SK-N-SH treated with all-trans-retinoic acid at 6 μM for 48 hours (cell line): ENCODE data around the gene SLC6A7.

Experiments used
- ARNTL ChIP-seq: fragments of 450-650 bp; formaldehyde crosslinking; IDR thresholded peaks from 2 replicates; pipeline ENCODE4 v1.5.0; 2020; ENCODE audit warnings: low read depth, mild to moderate bottlenecking, moderate library complexity, borderline replicate concordance
- CSDC2 ChIP-seq: fragments of 250-450 bp; sonication (Bioruptor Pico); IDR thresholded peaks from 2 replicates; pipeline ENCODE4 v1.5.0; 2020; ENCODE audit warnings: mild to moderate bottlenecking, moderate library complexity
- PATZ1 ChIP-seq: fragments of 250-450 bp; sonication (Bioruptor Pico); IDR thresholded peaks from 2 replicates; pipeline ENCODE4 v1.8.0; 2020; ENCODE audit warnings: mild to moderate bottlenecking, moderate library complexity, borderline replicate concordance
- TOX ChIP-seq: fragments of 250-450 bp; sonication (Bioruptor Pico); IDR thresholded peaks from 2 replicates; pipeline ENCODE4 v1.8.0; 2021; ENCODE audit warnings: mild to moderate bottlenecking, moderate library complexity, borderline replicate concordance
- ZC3H10 ChIP-seq: fragments of 250-450 bp; sonication (Bioruptor Pico); IDR thresholded peaks from 2 replicates; pipeline ENCODE4 v1.5.1; 2021; ENCODE audit warnings: mild to moderate bottlenecking, moderate library complexity
- ZFP3 ChIP-seq: fragments of 250-450 bp; sonication (Bioruptor Pico); IDR thresholded peaks from 2 replicates; pipeline ENCODE4 v1.5.0; 2020; ENCODE audit warnings: mild to moderate bottlenecking, moderate library complexity
- TF ChIP-seq, protein P1 (sequence below): fragments of 250-450 bp; sonication (Bioruptor Pico); IDR thresholded peaks from 2 replicates; pipeline ENCODE4 v1.5.1; 2021; ENCODE audit warnings: mild to moderate bottlenecking, moderate library complexity
- TF ChIP-seq, protein P2 (sequence below): fragments of 250-450 bp; sonication (Bioruptor Pico); IDR thresholded peaks from 2 replicates; pipeline ENCODE4 v1.5.0; 2020; ENCODE audit warnings: mild to moderate bottlenecking, moderate library complexity

DNA sequence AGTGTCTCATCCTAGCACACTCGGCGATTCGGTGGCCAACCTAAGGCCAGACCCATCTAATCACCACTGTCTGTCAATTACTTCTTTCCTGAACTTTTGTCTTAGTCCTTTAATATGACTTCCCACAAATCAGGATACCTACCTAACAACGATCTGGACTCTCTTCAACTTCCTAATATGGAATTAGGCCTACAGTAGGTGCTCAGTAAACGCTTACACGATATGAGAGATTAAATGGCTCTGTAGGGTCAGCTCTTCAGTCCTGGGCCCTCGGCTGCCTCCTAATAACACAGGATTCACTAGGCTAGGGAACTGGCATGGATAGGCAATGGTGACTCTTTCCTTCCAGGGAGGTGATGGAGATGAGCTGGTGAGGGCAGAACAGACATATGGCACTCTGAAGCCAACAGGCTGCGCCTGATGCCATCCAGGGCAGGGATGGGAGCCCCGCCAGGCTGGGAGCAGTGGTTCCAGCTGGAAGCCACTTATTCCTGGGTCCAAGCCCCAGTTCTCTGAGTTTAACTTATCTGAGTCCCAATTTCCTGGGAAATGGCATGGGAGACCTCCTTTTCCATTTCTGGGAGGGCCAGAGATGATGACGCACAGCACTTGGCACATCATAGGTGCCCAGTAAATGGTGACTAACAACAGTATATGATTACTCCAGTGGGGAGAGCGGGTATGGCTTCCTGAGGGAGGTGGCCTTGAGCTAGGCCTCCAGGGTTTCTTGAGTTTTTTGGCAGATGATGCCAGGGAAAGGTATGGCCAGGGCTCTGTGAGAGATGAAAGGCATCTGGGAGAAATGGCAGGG lies 41.5 kb upstream of the SLC6A7 start:
- TF ChIP-seq ZFP3 (CRISPR knock-in tag), result no peak
- no peak for TF ChIP-seq PATZ1 (CRISPR knock-in tag)
- TF ChIP-seq, protein P1, sequence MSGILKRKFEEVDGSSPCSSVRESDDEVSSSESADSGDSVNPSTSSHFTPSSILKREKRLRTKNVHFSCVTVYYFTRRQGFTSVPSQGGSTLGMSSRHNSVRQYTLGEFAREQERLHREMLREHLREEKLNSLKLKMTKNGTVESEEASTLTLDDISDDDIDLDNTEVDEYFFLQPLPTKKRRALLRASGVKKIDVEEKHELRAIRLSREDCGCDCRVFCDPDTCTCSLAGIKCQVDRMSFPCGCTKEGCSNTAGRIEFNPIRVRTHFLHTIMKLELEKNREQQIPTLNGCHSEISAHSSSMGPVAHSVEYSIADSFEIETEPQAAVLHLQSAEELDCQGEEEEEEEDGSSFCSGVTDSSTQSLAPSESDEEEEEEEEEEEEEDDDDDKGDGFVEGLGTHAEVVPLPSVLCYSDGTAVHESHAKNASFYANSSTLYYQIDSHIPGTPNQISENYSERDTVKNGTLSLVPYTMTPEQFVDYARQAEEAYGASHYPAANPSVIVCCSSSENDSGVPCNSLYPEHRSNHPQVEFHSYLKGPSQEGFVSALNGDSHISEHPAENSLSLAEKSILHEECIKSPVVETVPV (CRISPR knock-in tag), result no peak
- no peak for TF ChIP-seq ZC3H10
- TF ChIP-seq CSDC2 (CRISPR knock-in tag), result no peak
- no peak for TF ChIP-seq TOX (CRISPR knock-in tag)
- no peak for TF ChIP-seq ARNTL (CRISPR knock-in tag)
- TF ChIP-seq, protein P2, sequence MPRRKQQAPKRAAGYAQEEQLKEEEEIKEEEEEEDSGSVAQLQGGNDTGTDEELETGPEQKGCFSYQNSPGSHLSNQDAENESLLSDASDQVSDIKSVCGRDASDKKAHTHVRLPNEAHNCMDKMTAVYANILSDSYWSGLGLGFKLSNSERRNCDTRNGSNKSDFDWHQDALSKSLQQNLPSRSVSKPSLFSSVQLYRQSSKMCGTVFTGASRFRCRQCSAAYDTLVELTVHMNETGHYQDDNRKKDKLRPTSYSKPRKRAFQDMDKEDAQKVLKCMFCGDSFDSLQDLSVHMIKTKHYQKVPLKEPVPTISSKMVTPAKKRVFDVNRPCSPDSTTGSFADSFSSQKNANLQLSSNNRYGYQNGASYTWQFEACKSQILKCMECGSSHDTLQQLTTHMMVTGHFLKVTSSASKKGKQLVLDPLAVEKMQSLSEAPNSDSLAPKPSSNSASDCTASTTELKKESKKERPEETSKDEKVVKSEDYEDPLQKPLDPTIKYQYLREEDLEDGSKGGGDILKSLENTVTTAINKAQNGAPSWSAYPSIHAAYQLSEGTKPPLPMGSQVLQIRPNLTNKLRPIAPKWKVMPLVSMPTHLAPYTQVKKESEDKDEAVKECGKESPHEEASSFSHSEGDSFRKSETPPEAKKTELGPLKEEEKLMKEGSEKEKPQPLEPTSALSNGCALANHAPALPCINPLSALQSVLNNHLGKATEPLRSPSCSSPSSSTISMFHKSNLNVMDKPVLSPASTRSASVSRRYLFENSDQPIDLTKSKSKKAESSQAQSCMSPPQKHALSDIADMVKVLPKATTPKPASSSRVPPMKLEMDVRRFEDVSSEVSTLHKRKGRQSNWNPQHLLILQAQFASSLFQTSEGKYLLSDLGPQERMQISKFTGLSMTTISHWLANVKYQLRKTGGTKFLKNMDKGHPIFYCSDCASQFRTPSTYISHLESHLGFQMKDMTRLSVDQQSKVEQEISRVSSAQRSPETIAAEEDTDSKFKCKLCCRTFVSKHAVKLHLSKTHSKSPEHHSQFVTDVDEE (CRISPR knock-in tag), result no peak
